Calu3 (cell line): Measurements from ENCODE around the gene SLC11A1. TPM values are rescaled to one million over a fixed set of nuclear protein-coding genes. Genes with fewer than 3 reads are reported as not detected.

Experiments used
- BruUV-seq: library from RNA; stranded (reverse); fragments of 400-500 nt; replicated peaks from 2 replicates; lab custom pipeline; 2021; lab: Mats Ljungman, UMichigan
- CTCF ChIA-PET: fragments of 300-600 bp; sonication (Branson Sonifier 250); formaldehyde crosslinking; loops from one replicate; lab custom pipeline; 2022; ENCODE audit warnings: antibody characterized with exemption; lab: Charles Lee
- DNase-seq: peaks from one replicate; pipeline ENCODE4 v3.0.0; 2022
- H3K27ac Mint-ChIP-seq: one replicate; pipeline ENCODE4 v1.8.0; 2022; ENCODE audit warnings: mixed read lengths; ENCODE audit not compliant: unreplicated experiment
- H3K27me3 Mint-ChIP-seq: one replicate; pipeline ENCODE4 v1.8.0; 2022; ENCODE audit warnings: mixed read lengths; ENCODE audit not compliant: unreplicated experiment
- H3K36me3 Mint-ChIP-seq: one replicate; pipeline ENCODE4 v1.8.0; 2022; ENCODE audit warnings: mild to moderate bottlenecking, moderate library complexity, mixed read lengths; ENCODE audit not compliant: insufficient read depth, unreplicated experiment
- H3K4me1 Mint-ChIP-seq: one replicate; pipeline ENCODE4 v1.8.0; 2022; ENCODE audit warnings: mild to moderate bottlenecking, low read depth, mixed read lengths; ENCODE audit not compliant: unreplicated experiment
- H3K4me3 Mint-ChIP-seq: one replicate; pipeline ENCODE4 v1.8.0; 2022; ENCODE audit warnings: mild to moderate bottlenecking, low read depth, moderate library complexity, mixed read lengths; ENCODE audit not compliant: unreplicated experiment
- H3K9me3 Mint-ChIP-seq: one replicate; pipeline ENCODE4 v1.8.0; 2022; ENCODE audit warnings: low read depth, mixed read lengths; ENCODE audit not compliant: unreplicated experiment
- CTCF ChIP-seq: fragments of 200-600 bp; IDR thresholded peaks from one replicate; pipeline ENCODE4 v1.8.0; 2022; ENCODE audit warnings: antibody characterized with exemption; ENCODE audit not compliant: unreplicated experiment
- intact Hi-C: fragments of 100-400 bp; cut with micrococcal nuclease; formaldehyde crosslinking; loops from one replicate; pipeline ENCODE4 v1.10.0; 2022; ENCODE audit not compliant: unreplicated experiment
- total RNA-seq: library from RNA; stranded (reverse); gene quantifications from 2 replicates; pipeline ENCODE4 v1.2.3, GENCODE V29; 2022

Gene SLC11A1
- total RNA-seq, 1 experiment from 2014 or later = not detected

- DNase-seq = no peak
- BruUV-seq = no TSS peak
- TF ChIP-seq CTCF = no peak
- Mint-ChIP-seq H3K4me3 (no peak overlapping the region), H3K36me3 (peaks cover 77% of the 10 kb centered on the region), H3K27me3 (no peaks in the 10 kb centered on the region), H3K4me1 (peaks cover 31% of the 10 kb centered on the region), H3K9me3 (no peaks in the 10 kb centered on the region), H3K27ac (no peak overlapping the region)
- intact Hi-C loops = no loop called here
- CTCF ChIA-PET = no interaction called here
Observed at GRCh38 chr2:218402911-218403411, 20.9 kb downstream of the SLC11A1 start.

- no peak for DNase-seq
- H3K27ac Mint-ChIP-seq = no peak overlapping the region
- no TSS peak for BruUV-seq
- intact Hi-C loops = no loop called here
- peaks cover 31% of the 10 kb centered on the region for H3K4me1 Mint-ChIP-seq
- H3K36me3 Mint-ChIP-seq = peaks cover 72% of the 10 kb centered on the region
- H3K9me3 Mint-ChIP-seq = no peaks in the 10 kb centered on the region
- CTCF ChIA-PET = no interaction called here
- H3K27me3 Mint-ChIP-seq = no peaks in the 10 kb centered on the region
- no peak overlapping the region for H3K4me3 Mint-ChIP-seq
- TF ChIP-seq CTCF = no peak
Observed at GRCh38 chr2:218403810-218404209, 21.7 kb downstream of the SLC11A1 start.

- H3K4me1 Mint-ChIP-seq = peaks cover 31% of the 10 kb centered on the region
- intact Hi-C loops = no loop called here
- CTCF ChIA-PET = interaction anchor here (0.6 kb wide), 1 partner anchor 58 kb away, joined by 5 read pairs; no protein-coding TSS in a partner anchor
- H3K36me3 Mint-ChIP-seq = peaks cover 70% of the 10 kb centered on the region
- no peak for DNase-seq
- H3K27ac Mint-ChIP-seq = no peak overlapping the region
- H3K27me3 Mint-ChIP-seq = no peaks in the 10 kb centered on the region
- H3K4me3 Mint-ChIP-seq = no peak overlapping the region
- TF ChIP-seq CTCF = no peak
- no peaks in the 10 kb centered on the region for H3K9me3 Mint-ChIP-seq
- BruUV-seq = no TSS peak
Observed at GRCh38 chr2:218404351-218405085, 22.4 kb downstream of the SLC11A1 start.

GRCh38 chr2:218405086-218405745 is 23.1 kb downstream of the SLC11A1 start:
- H3K9me3 Mint-ChIP-seq = no peaks in the 10 kb centered on the region
- intact Hi-C loops = no loop called here
- no peak for TF ChIP-seq CTCF
- no peaks in the 10 kb centered on the region for H3K27me3 Mint-ChIP-seq
- H3K4me3 Mint-ChIP-seq = peak overlapping the region; percentile 70
- BruUV-seq = TSS peak; percentile 27
- no peak for DNase-seq
- CTCF ChIA-PET = interaction anchor here (0.6 to 0.9 kb wide), 2 partner anchors 57 to 59 kb away, joined by 3 to 5 read pairs; no protein-coding TSS in a partner anchor
- peaks cover 63% of the 10 kb centered on the region for H3K36me3 Mint-ChIP-seq
- peaks cover 31% of the 10 kb centered on the region for H3K4me1 Mint-ChIP-seq
- H3K27ac Mint-ChIP-seq = peak overlapping the region; percentile 96
